HG03095 (cell line): ENCODE results near the gene KIDINS220.

Experiments used
- ATAC-seq: cut with Tn5 transposase; IDR thresholded peaks from one replicate; pipeline ENCODE4 v1.9.1; 2021; ENCODE audit warnings: moderate library complexity; ENCODE audit not compliant: unreplicated experiment

KIDINS220 gene

GRCh38 chr2:8851811-8852560 lies 14.6 kb upstream of the KIDINS220 start:
- ATAC-seq = no peak

- ATAC-seq = no peak
Observed at GRCh38 chr2:8850845-8851487, 13.6 kb upstream of the KIDINS220 start.

GRCh38 chr2:8849327-8849726 lies 11.9 kb upstream of the KIDINS220 start:
- no peak for ATAC-seq

GRCh38 chr2:8848328-8849100 lies 11.1 kb upstream of the KIDINS220 start:
- no peak for ATAC-seq

GRCh38 chr2:8847400-8847799 lies 10.0 kb upstream of the KIDINS220 start:
- ATAC-seq = no peak

- no peak for ATAC-seq
Observed at GRCh38 chr2:8841932-8842331, 4.5 kb upstream of the KIDINS220 start.

GRCh38 chr2:8840475-8841091 lies 3.2 kb upstream of the KIDINS220 start:
- ATAC-seq = no peak

GRCh38 chr2:8839189-8839965 lies 2.0 kb upstream of the KIDINS220 start:
- no peak for ATAC-seq

GRCh38 chr2:8837795-8838140 lies 355 bp upstream of the KIDINS220 start:
- no peak for ATAC-seq

GRCh38 chr2:8835279-8835678 lies 2.1 kb downstream of the KIDINS220 start:
- ATAC-seq = no peak

- ATAC-seq = no peak
Observed at GRCh38 chr2:8833853-8834252, 3.6 kb downstream of the KIDINS220 start.

GRCh38 chr2:8831516-8831915 lies 5.9 kb downstream of the KIDINS220 start:
- no peak for ATAC-seq

GRCh38 chr2:8827729-8828128 lies 9.7 kb downstream of the KIDINS220 start:
- no peak for ATAC-seq

- no peak for ATAC-seq
Observed at GRCh38 chr2:8822218-8822617, 15.2 kb downstream of the KIDINS220 start.

GRCh38 chr2:8821276-8822217 lies 15.9 kb downstream of the KIDINS220 start:
- ATAC-seq = no peak

- no peak for ATAC-seq
Observed at GRCh38 chr2:8819948-8820347, 17.5 kb downstream of the KIDINS220 start.

- no peak for ATAC-seq
Observed at GRCh38 chr2:8819194-8819593, 18.2 kb downstream of the KIDINS220 start.

- no peak for ATAC-seq
Observed at GRCh38 chr2:8817221-8817620, 20.2 kb downstream of the KIDINS220 start.

- ATAC-seq = no peak
Observed at GRCh38 chr2:8806885-8807704, 30.3 kb downstream of the KIDINS220 start.
